IPS DF 4.7 (cell line): ENCODE results near the gene OPRL1.

ENCODE experiments used
- DNase-seq: peaks from one replicate; pipeline ENCODE4 v3.0.0-alpha.2; 2013; ENCODE audit warnings: low spot score; ENCODE audit errors: extremely low read depth

The OPRL1 gene

DNA sequence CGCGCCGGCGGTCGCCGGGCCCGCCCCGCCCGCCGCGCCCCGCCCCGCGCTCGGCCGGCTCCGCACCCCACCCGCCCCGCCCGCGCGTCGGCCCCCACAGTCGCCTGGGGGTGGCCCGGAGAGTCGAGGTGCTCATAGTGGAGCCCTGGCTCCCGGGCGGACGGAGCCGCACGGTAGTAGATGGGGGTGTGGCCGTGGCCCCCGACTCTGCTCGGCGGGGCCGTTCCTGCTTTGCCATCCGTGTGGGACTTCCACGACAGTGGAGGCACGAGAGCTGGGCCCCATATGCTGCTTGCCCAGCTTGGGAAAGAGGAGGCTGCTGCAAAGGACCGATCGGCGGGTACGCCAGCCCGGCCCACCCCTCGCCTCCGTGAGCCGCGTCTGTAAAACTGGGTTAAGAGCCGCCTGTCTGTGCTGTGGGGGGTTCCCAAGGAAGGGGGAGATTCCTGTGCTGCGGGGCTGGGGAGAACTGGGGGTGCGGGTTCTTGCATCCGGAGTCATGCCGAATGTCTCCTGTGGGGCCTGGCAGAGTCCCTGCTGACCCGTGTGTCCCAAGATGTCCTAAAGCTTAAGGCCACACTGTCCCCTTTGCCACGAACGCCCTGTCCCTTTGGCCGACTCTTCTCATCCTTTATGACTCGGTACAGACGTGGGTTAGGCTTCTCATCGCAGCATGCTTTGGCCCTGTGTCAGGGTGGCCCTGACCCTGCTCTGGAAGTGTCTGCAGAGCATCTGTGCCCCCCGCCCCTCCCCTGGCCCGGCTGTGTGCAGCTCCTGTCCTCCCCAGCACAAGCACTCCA, at the start of gene OPRL1:
Gene OPRL1, plus strand, starts transcription at position 70 of the 800 bp plus-strand sequence. CDS start 12,639 bp downstream, outside the sequence.
- no peak for DNase-seq

DNA sequence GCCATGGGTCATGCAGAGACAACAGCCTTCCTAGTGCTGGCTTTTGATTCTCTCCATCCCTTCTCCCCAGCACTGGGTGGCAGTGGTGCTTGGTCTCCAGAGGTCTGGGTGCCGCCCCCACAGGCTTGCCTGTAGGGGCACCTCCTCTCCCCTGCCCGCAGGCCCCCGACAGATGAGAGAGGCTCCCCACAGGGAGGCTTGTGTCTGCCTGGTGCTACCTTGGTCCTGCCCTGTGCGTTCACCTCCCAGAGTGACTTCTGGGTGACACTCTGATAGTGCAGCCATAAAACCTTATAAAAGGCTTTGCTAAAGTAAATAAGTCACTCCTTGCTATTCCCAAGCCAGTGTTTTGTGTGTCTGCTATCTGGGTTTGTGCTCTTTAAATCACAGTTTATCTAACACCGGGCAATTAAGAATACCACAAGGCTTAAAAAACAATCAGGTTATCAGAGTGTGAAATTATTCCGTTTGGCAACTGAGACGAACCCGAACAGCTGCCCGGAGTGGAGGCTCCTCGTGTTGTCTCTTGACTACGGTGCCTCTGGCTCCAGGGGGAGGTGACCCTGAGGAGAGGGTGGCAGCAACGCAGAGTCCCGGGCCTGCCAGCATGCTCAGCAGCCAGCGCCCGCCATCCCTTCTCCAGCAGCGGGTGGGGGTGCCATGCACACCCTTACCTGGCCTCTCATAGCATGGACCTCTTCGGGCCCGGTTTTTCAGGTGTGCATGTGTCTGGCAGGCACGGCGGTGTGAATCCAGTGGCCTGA, 49.3 kb upstream of the OPRL1 start:
- DNase-seq: no peak

DNA sequence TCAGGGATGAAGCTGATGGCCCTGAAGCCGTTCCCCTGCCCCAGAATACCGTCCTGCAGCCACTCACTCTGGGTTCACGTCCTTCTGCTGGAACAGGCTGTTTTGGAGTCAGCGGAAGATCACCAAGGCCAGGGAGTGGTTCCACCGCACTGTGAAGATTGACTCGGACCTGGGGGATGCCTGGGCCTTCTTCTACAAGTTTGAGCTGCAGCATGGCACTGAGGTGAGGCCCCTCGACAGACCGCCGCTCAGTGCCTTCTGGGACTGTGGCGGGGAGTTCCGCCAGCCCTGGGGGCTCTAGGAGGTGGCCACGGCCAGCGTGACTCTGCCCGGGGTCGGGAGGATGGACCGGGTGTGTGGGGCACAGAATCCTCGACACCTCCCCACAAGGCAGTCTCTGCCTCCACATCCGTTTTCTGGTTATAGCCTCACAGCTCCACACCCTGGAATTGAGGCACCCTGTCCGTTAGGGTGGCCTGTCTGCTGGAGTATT, 48.0 kb upstream of the OPRL1 start:
- no peak for DNase-seq

DNA sequence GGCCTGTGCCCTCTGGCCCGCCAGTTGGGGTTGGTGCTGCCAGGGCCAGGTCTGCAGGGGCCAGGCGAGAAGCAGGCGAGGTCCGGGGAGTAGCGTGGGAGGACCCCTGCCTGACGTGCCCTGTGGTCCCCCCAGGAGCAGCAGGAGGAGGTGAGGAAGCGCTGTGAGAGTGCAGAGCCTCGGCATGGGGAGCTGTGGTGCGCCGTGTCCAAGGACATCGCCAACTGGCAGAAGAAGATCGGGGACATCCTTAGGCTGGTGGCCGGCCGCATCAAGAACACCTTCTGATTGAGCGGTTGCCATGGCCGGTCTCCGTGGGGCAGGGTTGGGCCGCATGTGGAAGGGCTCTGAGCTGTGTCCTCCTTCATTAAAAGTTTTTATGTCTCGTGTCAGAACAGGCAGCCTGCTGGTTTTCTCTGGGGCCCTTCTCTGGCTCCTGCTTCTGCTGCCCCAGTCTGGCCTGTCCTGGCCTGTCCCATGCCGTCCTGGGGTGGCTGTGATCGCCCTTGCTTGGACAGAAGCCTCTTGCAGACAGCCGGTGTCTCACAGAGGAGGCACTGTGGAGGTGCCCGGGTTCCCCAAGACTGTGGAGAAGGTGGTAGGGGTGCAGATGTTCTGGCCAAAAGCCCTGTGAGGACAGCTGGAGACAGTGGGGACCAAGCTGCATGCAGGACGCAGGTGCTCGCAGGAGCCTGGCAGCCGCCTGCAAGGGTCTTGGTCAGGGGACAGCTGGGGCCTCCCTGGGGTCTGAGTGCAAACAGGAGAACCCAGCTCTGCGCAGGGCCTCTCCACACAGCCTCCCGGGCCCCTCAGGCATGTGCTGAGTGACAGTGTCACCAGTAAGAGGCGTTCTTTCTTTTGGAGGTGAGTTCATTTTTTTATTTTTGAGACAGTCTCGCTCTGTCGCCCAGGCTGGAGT, 46.9 kb upstream of the OPRL1 start:
- DNase-seq: no peak

DNA sequence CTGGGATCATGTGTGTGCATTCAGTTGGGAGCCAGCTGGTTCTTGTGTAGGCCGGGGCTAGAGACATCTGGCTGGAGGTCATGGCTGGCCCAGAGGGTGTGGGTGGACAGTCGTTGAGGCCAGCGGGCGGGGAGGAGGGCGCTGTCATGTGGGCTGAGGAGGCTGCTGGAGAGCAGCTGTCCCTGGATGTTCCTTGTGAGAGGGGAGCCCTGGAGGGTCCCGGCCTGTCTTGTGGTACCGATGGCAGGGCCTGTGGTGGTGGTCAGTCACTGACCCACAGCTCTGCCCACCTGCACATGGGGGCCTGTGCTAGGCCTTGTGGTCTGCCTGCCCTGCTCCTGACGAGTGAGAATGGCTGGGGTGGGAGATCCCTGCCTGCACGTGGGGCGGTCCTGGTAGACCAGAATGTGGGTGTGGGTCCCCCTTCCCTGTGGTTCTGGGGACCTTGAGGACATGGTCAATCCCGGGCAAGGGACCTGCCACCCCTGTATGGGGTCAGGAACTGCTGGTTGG, 45.8 kb upstream of the OPRL1 start:
- DNase-seq: no peak

DNA sequence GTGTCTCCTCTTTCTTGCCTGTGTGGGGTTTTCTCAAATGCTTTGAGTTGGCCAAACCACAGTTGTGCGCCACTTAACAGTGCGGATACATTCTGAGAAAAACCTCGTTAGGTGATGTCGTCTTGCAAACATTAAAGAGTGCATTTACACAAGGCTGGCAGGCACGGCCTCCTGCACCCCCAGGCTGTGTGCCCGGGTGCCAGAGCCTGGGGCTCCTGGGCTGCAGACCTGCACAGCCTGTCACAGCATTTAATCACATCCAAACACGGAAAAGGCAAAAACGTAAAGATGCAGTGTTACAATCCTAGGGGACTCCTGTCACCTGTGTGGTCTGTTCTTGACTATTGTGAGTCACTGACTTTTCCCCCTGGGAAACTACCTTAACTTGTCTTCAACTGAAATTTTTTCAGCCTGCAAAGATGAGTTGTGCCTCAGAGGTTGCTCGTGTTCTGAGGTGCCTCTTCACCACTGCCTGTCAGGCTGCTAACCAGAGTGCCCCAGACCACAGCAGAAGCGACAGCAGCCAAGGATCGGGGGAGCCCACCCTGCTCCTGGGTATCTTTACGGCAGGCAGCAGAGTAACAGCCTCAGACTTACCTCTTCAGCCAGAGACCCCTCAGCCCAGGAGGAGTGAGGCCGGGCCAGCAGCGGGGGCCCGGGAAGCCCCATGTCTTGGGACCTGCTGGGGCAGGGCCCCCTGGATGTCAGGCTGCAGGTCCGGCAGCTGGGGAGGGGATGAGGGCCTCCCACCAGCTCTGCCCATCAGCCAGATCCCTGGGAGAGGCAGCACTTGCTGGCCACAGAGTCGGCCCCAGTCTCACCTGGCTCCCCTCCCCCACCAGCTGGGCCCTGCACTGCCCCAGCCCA, 44.6 kb upstream of the OPRL1 start:
- no peak for DNase-seq

DNA sequence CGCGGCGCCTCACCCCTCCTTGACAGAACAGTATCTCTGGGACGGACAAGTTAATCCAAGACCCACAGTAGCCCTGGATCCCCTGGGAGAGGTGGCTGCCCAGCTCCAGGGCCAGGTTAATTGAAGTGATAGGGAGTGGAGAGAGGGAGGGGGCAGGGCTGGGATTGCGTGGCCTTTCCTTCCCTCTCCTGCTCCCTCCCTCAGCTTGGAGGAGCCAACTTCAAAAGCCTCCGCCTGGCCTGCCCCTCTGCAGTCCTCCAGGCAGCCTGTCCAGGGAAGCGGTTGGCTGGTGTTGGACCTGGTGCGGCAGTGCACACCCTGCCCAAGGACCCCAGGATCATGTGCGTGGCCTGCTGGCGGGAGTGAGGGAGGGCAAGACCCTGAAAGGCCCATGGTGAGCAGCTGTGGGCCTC, 43.9 kb upstream of the OPRL1 start, which contains the start of gene C20orf204:
Gene C20orf204, plus strand, starts transcription at position 250 of the 413 bp plus-strand sequence. Its CDS starts 142 bp downstream, at position 392.
- no peak for DNase-seq

DNA sequence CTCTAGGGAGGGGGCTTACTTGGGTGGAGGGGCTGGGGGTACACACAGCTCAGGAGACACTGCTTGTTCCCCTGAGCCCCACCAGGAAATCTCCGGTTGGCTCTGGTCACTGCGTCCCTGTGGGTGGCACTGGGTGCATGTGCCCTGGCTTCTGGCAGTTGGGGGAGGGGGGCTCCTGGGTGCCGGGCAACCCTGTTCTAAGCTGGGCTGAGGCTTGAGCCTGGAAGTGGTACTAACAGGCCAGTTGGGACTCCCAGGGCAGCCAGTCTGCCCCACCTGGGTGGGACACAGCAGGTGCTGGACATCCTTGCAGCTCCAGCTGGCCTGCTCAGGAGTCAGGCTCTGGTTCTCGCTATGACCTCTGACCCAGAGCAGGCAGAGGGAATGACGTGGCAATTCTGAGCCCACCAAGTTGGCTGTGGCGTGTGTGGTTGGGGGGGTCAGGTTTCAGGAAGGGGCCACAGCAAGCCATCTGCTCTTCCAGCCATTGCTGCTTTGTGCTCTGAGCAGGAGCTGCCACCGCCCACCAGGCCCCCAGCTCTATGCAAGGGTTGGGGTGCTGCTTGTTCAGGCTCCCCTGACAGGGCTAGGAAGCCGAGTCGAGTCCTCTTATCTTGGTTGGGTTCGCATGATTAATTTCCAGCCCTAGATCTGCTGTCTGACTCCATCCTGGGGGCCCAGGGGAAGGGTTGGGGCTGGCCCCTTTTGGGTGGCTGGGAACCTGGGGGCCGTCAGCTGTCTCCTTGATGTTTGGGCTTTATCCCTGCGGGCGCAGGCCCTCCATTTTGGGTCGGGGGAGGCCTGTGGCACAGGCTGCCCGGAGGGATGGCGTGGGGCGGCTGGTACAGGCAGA, 43.3 kb upstream of the OPRL1 start:
- DNase-seq: no peak

DNA sequence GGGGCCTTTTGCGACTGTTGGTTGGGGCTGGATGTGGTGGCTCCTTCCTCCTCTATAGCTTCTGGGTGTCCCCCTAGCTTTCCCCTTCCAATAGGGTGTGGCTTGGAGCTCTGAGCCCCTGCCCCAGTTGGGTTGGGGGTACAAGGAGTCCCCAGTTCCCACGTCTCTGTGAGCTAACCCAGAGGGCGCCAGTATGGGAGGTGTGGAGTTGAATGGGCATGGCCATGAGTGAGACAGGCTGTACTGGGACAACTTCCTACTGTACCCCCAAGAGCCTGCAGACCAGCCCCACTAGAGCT, 42.7 kb upstream of the OPRL1 start:
- no peak for DNase-seq

DNA sequence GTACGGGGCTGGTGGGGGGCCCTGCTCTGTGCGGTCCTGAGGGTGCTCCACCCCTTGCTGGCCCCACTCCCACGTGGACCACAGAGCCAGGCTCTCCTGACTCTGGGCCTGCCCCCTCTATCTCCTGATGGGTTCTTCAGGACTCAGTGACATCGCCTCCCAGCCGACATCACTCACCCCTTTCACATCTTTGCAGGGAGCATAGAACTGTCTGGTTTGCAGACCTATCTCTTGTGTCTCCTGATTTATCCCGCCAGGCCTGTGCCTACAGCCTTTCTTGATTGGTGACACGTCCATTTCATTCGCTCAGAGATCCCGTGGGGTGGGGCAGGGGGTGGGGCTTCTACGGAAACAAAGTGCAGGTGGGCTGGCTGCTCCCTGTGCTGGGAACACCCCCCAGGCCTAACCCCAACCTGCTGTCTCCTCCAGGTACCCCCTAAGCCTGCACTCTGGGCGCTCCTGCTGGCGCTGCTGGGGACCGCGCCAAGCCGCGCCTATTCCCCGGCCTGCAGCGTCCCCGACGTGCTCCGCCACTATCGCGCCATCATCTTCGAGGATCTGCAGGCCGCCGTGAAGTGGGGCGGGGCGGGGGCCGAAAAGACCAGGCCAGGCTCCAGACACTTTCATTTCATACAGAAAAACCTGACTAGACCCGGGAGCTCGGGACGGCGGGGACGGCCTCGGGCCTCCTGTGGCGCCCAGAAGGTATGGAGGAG, 42.2 kb upstream of the OPRL1 start:
- no peak for DNase-seq

DNA sequence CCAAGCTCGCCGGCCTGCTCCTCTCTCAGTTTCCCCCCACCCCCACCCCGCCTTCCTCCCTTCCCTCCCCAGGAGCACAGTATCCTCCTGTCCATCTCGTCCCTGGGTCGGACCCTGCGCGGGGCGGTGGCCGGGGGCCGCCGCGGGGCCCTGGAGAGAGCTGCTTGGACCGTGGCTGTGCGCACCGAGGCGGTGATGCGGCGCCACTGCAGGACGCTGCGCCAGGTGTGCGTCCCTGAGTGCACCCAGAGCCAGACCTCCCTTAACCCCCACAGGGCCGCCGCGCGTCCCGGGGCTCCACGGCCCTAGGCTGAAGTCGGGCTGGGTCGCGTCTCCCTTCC, 41.7 kb upstream of the OPRL1 start:
- no peak for DNase-seq

DNA sequence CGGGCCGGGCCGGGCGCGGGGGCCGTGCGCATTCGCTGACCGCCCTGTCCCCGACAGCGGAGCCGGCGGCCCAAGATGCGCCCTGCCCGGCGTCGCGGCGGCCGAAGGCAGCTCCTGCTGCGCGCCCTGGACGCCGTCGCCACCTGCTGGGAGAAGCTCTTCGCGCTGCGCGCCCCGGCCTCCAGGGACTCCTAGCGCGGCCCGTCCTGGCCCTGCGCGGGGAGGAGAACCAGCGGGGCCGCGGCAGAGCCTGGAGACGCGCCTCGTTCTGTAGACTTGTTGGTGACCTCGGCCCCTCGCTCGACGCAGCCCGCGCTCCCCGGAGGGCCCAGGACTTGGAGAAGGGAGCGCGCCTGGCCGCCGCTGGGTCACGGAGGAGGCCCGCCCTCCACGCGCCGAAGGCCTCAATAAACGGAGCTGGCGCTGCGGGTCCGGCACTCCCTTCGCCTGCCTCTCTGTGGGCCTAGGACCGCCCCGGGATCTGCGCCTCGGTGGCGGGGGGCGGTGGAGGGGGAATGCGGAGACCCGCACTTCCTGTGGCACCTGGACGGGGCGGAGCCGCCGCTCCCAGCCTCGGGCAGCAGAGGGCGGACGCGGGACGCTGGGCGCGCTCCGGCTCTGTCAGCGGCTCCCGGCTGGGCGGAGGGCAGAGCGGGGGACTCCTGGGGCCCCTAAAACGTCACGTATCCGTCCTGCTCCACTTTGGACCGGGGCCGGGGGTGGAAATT, 41.2 kb upstream of the OPRL1 start:
- DNase-seq: no peak

DNA sequence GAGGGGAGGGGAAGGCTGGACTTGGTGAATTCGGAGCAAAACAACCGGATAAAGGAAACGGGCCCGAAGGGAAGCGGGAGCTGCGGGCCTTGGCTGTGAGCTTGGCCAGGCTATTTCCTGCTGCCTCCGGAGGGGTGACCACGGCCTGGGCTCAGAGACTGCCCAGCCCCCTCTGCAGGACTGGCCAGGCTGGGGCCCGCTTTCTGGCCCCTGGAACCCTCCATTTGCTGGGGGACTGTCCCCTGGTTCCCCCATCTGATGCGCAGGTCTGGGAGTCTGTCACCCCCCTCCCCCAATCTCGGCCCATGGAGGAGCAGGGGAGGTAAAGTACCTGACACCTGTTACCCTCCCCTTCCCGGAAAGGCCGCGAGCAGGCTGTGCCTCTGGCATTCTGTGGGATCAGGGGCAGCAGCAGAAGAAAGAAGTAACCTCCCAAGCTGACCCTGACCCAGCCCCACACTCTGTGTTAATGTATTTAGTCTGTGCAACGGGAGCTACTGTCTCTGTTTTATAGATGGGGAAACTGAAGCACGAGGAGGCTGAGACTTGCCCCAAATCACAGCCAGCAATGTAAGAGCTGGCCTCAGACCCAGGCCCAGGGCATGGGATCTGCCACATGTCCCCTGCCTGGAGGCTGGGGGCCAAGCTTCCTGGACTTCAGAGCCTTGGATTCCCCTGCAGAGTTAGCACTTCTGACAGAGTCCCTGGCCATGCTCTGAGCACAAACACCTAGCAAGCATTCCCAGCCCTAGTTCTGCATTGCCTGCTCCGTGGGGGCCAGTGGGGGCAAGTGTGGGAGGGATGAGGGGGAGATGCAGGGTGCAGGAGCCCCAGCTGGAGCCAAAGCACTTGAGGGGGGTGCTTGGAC, 40.4 kb upstream of the OPRL1 start:
- no peak for DNase-seq

DNA sequence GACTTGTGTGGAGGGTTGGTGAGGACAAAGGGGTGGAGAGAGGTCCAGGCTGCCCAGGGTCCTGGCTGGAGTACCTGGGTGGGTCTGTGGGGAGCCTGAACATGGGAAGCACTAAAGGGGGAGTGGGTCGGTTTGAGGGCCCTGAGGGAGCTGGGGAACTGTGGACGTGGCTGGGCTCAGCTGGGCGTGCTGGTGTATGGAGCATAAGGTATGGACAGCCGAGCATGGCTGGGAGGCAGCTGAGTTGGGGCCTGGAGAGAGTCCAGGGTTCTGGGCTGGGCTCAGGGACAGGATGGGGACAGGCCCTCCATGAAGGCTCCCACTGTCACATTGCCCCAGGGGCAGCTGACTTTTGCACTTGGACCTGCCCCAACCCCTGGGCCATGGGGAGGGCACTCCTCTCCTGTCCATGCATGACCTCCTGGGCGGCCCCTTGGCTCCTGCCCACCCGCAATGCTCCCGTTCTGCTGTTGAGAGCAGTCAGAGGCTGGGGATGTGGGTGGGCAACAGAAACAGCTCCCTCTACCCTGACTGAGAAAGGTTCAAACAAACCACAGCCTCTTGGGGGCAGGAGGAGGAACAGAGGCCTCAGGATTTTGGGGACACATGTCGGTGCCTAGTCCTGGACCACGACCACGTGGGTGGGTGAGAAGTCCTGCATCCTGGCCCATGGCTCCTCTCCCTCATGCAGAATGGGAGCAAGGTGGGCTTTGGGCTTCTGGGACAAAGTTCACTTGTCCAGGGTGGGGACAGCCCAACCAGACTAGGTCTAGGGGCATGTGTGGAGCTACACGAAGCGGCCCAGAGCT, 39.4 kb upstream of the OPRL1 start:
- DNase-seq: no peak

DNA sequence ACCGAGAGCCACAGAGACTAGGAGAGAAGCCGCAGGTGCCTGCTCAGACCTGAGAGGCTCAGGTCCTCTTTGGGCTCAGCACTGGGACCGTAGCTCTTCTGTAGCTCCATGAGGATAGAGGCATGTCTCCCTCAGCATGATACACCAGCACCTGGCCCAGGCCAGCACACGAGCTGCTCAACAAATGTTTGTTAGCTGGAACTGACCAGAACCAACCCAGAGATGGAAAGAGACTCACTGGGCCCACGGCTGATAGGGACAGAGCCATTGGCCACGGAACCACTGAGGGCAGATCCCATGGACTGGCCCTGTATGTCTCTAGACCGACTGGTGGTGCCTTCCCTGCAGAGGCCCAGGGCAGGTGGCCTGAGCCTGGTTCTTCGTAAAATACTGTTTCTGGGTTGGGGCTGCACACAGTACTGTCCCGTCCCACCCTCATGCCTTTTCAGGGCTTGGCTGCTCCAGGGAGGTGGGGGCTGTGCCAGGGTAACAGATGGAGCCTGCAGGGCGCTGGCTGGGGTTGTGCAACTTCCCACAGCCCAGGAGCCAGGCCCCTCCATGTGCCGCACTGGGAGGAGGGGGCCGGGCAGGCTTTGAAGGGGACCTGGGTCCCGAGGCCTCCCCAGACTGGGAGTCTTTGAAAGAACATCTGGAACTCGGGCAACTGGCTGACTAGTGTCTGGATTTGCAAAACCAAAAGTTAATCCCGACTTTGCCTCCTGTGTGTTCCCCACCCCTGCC, 38.7 kb upstream of the OPRL1 start:
- DNase-seq: no peak

DNA sequence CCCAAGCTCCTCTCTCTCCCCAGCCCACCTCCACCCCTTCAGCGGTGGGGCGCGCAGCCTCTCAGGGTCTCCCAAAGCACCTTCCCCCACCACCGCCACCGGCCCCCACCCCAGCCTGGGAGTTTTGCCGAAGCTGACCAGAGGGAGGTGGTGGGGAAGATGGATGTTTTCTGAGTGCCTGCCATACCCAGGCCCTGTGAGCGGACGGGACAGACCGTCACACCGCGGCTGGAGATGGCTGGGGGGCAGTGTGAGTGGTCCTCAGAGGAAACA, 38.2 kb upstream of the OPRL1 start:
- no peak for DNase-seq
